HepG2 (cell line): ENCODE results near the gene HIBADH. TPM values are rescaled to one million over a fixed set of nuclear protein-coding genes. Genes with fewer than 3 reads are reported as not detected.
A peak's percentile ranks its signal among the peaks of the same experiment; 100 is the strongest.

Source experiments
- ATAC-seq: fragments of 200-7000 bp; cut with Tn5 transposase; 3 replicates; pipeline ENCODE4 v1.9.1; 2020; ENCODE audit warnings: mild to moderate bottlenecking, moderate library complexity
- BruUV-seq: library from RNA; stranded (reverse); fragments of 400-500 nt; replicated peaks from 2 replicates; lab custom pipeline; 2021; lab: Mats Ljungman, UMichigan
- CTCF ChIA-PET: fragments of 300-600 bp; formaldehyde crosslinking; extraction: SDS; loops from one replicate; lab custom pipeline; 2021; ENCODE audit warnings: low total read pairs, inconsistent platforms, low intra/inter-chr PET ratio; lab: Yijun Ruan, JAX
- POLR2A ChIA-PET: fragments of 350-600 bp; sonication (Branson Sonifier 250); formaldehyde crosslinking; loops from one replicate; lab custom pipeline; 2020; ENCODE audit warnings: antibody characterized with exemption, inconsistent platforms; lab: Yijun Ruan, JAX
- DNase-seq: peaks from one replicate; pipeline ENCODE4 v3.0.0-alpha.2; 2015; ENCODE audit warnings: low spot score
- FAIRE-seq: peaks from 3 replicates; lab custom pipeline; 2011; peaks lifted over from hg19 to GRCh38; lab: Jason Lieb, UNC
- H2AFZ ChIP-seq: one replicate; pipeline ENCODE4 v1.6.1; 2011; ENCODE audit warnings: low read length, inconsistent platforms
- H3K27ac ChIP-seq: fragments of 300-600 bp; 3 replicates; pipeline ENCODE4 v1.8.0; 2011; ENCODE audit warnings: mixed run types, mild to moderate bottlenecking, mixed read lengths, low read length, inconsistent platforms; ENCODE audit not compliant: insufficient read depth; ENCODE audit errors: extremely low read length
- H3K27me3 ChIP-seq, 2 experiments: fragments of 200-600 bp in 1 of 2; 2 replicates in 1 of 2; 3 replicates in 1 of 2; pipeline versions ENCODE4 v1.6.0 to v1.8.0; 2011; ENCODE audit warnings: low read length in 2 of 2, mild to moderate bottlenecking in 2 of 2, moderate library complexity in 2 of 2, inconsistent platforms in 1 of 2; ENCODE audit not compliant: insufficient read depth in 2 of 2, control insufficient read depth in 1 of 2
- H3K36me3 ChIP-seq, 2 experiments: fragments of 200-600 bp in 1 of 2; replicated peaks in 1 of 2; 2 replicates in 1 of 2; 3 replicates in 1 of 2; pipeline versions ENCODE4 v1.5.1 to v1.8.0; 2011; ENCODE audit warnings: low read length in 2 of 2, inconsistent platforms in 1 of 2; ENCODE audit not compliant: insufficient read depth in 2 of 2, control insufficient read depth in 1 of 2
- H3K4me1 ChIP-seq: 2 replicates; pipeline ENCODE4 v1.5.1; 2012; ENCODE audit warnings: low read length, inconsistent platforms; ENCODE audit not compliant: insufficient read depth
- H3K4me2 ChIP-seq: 2 replicates; pipeline ENCODE4 v1.6.0; 2011; ENCODE audit warnings: low read depth, low read length, inconsistent platforms
- H3K4me3 ChIP-seq, 3 experiments: fragments of 200-600 bp in 1 of 3; sonication (generic), shearing (Covaris generic) in 1 of 3; replicated peaks in 1 of 3; 2 replicates each; pipeline ENCODE4 v1.5.1; 2011 to 2016; ENCODE audit warnings: low read length in 3 of 3, inconsistent platforms in 2 of 3, low read depth in 2 of 3, mild to moderate bottlenecking in 2 of 3, control low read depth in 1 of 3, mixed read lengths in 1 of 3; ENCODE audit not compliant: insufficient read depth in 1 of 3
- H3K79me2 ChIP-seq: one replicate; pipeline ENCODE4 v1.6.1; 2011; ENCODE audit warnings: low read length, inconsistent platforms; ENCODE audit not compliant: insufficient read depth
- H3K9ac ChIP-seq: 2 replicates; pipeline ENCODE4 v1.6.0; 2011; ENCODE audit warnings: mild to moderate bottlenecking, low read depth, low read length, inconsistent platforms; ENCODE audit not compliant: insufficient read depth
- H3K9me3 ChIP-seq: 2 replicates; pipeline ENCODE4 v1.5.1; 2012; ENCODE audit warnings: mild to moderate bottlenecking, low read length
- H4K20me1 ChIP-seq: 2 replicates; pipeline ENCODE4 v1.6.0; 2011; ENCODE audit warnings: inconsistent platforms, mild to moderate bottlenecking, low read length, moderate library complexity; ENCODE audit not compliant: insufficient read depth
- AKAP8 ChIP-seq: sonication (generic); formaldehyde crosslinking; IDR thresholded peaks from 2 replicates; pipeline ENCODE4 v1.5.1; 2020; ENCODE audit warnings: mild to moderate bottlenecking, missing genetic modification reagents
- HNF4G ChIP-seq, 2 experiments: sonication (generic) in 1 of 2; formaldehyde crosslinking in 1 of 2; IDR thresholded peaks; 2 replicates each; pipeline versions ENCODE4 v1.4.0 to v1.6.1; 2011 to 2020; ENCODE audit warnings: borderline replicate concordance in 2 of 2, low read depth in 2 of 2, mild to moderate bottlenecking in 2 of 2, low read length in 1 of 2, missing genetic modification reagents in 1 of 2, moderate library complexity in 1 of 2
- MAFF ChIP-seq: IDR thresholded peaks from 2 replicates; pipeline ENCODE4 v1.6.1; 2011; ENCODE audit warnings: low read depth, low read length, improper control_type of control experiment
- MAFK ChIP-seq, 2 experiments: IDR thresholded peaks in 1 of 2; conservative IDR thresholded peaks in 1 of 2; 2 replicates each; pipeline ENCODE4 v1.6.1; 2011; ENCODE audit warnings: improper control_type of control experiment in 2 of 2, low read length in 2 of 2
- NFE2L2 ChIP-seq: fragments of 150-350 bp; IDR thresholded peaks from 2 replicates; pipeline ENCODE4 v1.6.1; 2014; ENCODE audit warnings: low read length
- RBM39 ChIP-seq: fragments of 200-400 bp; formaldehyde crosslinking; IDR thresholded peaks from one replicate; pipeline ENCODE4 v1.6.1; 2018; ENCODE audit warnings: antibody characterized with exemption, mild to moderate bottlenecking, low read depth, low read length; ENCODE audit not compliant: poor library complexity, severe bottlenecking
- ZSCAN31 ChIP-seq: sonication (generic); formaldehyde crosslinking; IDR thresholded peaks from 2 replicates; pipeline ENCODE4 v1.5.0; 2020; ENCODE audit warnings: low read depth, mild to moderate bottlenecking, missing genetic modification reagents
- WGBS: methylation state at CpG from one replicate; pipeline ENCODE4 v1.1.6; 2017; ENCODE audit warnings: low lambda C conversion rate; 5-methylcytosine and 5-hydroxymethylcytosine counted together
- in situ Hi-C: cut with HindIII; loops from 2 replicates; pipeline ENCODE4 v1.10.0; 2017; ENCODE audit warnings: low pct_unique_long_range_greater_than_20kb; ENCODE audit not compliant: extremely low pct_ligation_motif_present
- intact Hi-C: fragments of 100-400 bp; cut with micrococcal nuclease; formaldehyde crosslinking; loops from one replicate; pipeline ENCODE4 v1.10.0; 2022; ENCODE audit not compliant: unreplicated experiment
- polyA plus RNA-seq, 8 experiments: library from polyadenylated mRNA; depleted of rRNA in 3 of 8; stranded (reverse) in 7 of 8; unstranded in 1 of 8; fragments of >200 nt; fragmentation: Illumina TruSeq in 4 of 8; extraction: Trizol in 4 of 8; gene quantifications; 2 replicates each; pipeline versions ENCODE4 v1.2.1 to v1.2.3, GENCODE V29; 2011 to 2016; ENCODE audit warnings: low read depth in 4 of 8, missing spikeins in 1 of 8, mixed read lengths in 1 of 8; ENCODE audit not compliant: insufficient read depth in 1 of 8
- total RNA-seq, 5 experiments: library from RNA; depleted of rRNA; stranded (reverse); fragments of >200 nt; fragmentation: Illumina TruSeq; extraction: Trizol; gene quantifications; 2 replicates each; pipeline ENCODE4 v1.2.3, GENCODE V29; 2016; ENCODE audit warnings: low read depth in 1 of 5
- TF ChIP-seq, protein P1 (sequence below), 2 experiments: sonication (generic) in 1 of 2; formaldehyde crosslinking in 1 of 2; IDR thresholded peaks; 2 replicates each; pipeline versions ENCODE4 v1.4.0 to v1.6.1; 2016 to 2020; ENCODE audit warnings: borderline replicate concordance in 1 of 2, low read depth in 1 of 2, mild to moderate bottlenecking in 1 of 2, missing genetic modification reagents in 1 of 2
- TF ChIP-seq, protein P2 (sequence below): sonication (generic); formaldehyde crosslinking; conservative IDR thresholded peaks from 2 replicates; pipeline ENCODE4 v1.4.0; 2020; ENCODE audit warnings: missing genetic modification reagents

HIBADH gene
- total and polyA plus RNA-seq, 2 of the 13 experiments (the other 11 are each of a cell fraction or from before 2014, with no cell fraction given), result 49.9 to 59.5 TPM

DNA sequence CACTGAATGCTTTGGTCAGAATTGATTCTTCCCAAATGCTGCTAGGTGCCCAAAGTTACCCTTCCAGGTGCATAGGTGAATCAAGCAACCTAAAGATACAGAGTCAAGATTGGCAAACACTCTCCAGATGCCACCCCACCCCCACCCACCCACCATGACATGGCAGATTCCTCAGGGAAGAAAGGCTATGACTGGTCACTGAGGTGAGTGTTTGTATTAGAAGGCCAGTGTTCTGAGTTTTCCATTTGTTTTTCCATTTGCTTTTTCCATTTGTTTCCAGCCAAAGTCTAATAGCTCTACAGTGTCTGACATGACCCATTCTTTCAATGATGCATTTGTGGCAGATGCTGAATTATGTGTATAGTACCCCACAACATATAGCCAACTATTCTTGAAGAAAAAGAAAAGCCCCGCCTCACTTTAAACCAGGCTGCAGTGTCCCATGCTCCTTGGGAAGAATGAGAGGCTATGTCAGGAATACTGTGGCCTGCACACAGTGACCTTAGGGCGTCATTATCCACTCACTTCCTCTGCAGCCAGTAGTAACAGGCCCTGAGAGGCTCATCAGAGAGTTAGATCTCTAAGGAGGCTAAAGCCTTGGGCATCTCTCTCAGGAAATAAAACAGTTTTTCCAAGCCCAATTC lies 16.1 kb upstream of the HIBADH start:
- no peaks in the 10 kb centered on the region for H3K79me2 ChIP-seq
- FAIRE-seq, result no peak
- H3K36me3 ChIP-seq, result no peaks in the 10 kb centered on the region
- H3K27ac ChIP-seq, result peak overlapping the region; percentile 74
- POLR2A ChIA-PET, result interaction anchor here (0.5 to 2.8 kb wide), 8 partner anchors 8 to 66 kb away, joined by 3 to 29 read pairs (median 6); partner anchors contain the start of genes HIBADH and TAX1BP1
- no peaks in the 10 kb centered on the region for H3K27me3 ChIP-seq
- intact Hi-C loops (no loop called here), in situ Hi-C loops (no loop called here)
- peak overlapping the region; percentile 74 for H3K4me2 ChIP-seq
- H3K9ac ChIP-seq, result peak overlapping the region; percentile 34; the same call in 1 of the 2 replicates
- ATAC-seq, result peak; percentile 75
- TF ChIP-seq AKAP8 (CRISPR knock-in tag) (no peak), NFE2L2 (peak; percentile 76; the same call in 1 of the 2 replicates), RBM39 (no peak), ZSCAN31 (CRISPR knock-in tag) (no peak), HNF4G (IDR thresholded peaks at IDR 0.05; ENCODE audit: borderline replicate concordance, low read depth, low read length) (0 out of 2 replicates have a peak, but pooled peaks have one; percentile 1), HNF4G (CRISPR knock-in tag; IDR thresholded peaks at IDR 0.05; ENCODE audit: borderline replicate concordance, low read depth) (no peak), MAFK (conservative IDR thresholded peaks at IDR 0.05 in 1 of 2, IDR thresholded peaks at IDR 0.05 in 1 of 2; ENCODE audit: low read length in 2 of 2) (peak in 1 of 2 experiments; percentile 54; a peak in 2 of 4 replicates), MAFF (0 out of 2 replicates have a peak, but pooled peaks have one; percentile 7)
- TF ChIP-seq, protein P1, sequence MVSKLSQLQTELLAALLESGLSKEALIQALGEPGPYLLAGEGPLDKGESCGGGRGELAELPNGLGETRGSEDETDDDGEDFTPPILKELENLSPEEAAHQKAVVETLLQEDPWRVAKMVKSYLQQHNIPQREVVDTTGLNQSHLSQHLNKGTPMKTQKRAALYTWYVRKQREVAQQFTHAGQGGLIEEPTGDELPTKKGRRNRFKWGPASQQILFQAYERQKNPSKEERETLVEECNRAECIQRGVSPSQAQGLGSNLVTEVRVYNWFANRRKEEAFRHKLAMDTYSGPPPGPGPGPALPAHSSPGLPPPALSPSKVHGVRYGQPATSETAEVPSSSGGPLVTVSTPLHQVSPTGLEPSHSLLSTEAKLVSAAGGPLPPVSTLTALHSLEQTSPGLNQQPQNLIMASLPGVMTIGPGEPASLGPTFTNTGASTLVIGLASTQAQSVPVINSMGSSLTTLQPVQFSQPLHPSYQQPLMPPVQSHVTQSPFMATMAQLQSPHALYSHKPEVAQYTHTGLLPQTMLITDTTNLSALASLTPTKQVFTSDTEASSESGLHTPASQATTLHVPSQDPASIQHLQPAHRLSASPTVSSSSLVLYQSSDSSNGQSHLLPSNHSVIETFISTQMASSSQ (IDR thresholded peaks at IDR 0.05; ENCODE audit: low read depth), result no peak
- TF ChIP-seq, protein P1 (CRISPR knock-in tag; IDR thresholded peaks at IDR 0.05; ENCODE audit: borderline replicate concordance), result no peak
- TF ChIP-seq, protein P2, sequence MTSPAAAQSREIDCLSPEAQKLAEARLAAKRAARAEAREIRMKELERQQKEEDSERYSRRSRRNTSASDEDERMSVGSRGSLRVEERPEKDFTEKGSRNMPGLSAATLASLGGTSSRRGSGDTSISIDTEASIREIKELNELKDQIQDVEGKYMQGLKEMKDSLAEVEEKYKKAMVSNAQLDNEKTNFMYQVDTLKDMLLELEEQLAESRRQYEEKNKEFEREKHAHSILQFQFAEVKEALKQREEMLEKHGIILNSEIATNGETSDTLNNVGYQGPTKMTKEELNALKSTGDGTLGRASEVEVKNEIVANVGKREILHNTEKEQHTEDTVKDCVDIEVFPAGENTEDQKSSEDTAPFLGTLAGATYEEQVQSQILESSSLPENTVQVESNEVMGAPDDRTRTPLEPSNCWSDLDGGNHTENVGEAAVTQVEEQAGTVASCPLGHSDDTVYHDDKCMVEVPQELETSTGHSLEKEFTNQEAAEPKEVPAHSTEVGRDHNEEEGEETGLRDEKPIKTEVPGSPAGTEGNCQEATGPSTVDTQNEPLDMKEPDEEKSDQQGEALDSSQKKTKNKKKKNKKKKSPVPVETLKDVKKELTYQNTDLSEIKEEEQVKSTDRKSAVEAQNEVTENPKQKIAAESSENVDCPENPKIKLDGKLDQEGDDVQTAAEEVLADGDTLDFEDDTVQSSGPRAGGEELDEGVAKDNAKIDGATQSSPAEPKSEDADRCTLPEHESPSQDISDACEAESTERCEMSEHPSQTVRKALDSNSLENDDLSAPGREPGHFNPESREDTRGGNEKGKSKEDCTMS, result no peak
- TF ChIP-seq, all 625 proteins: peak for 4
- Histone ChIP-seq H2AFZ (peak overlapping the region; percentile 54), H4K20me1 (no peaks in the 10 kb centered on the region), H3K4me3 (no peak overlapping the region; a peak in 1 of 6 replicates), H3K4me1 (peaks cover 41% of the 10 kb centered on the region), H3K9me3 (no peaks in the 10 kb centered on the region)
- CTCF ChIA-PET, result no interaction called here
- BruUV-seq, result TSS peak; percentile 73
- 48% methylated on average over 2 of the region's 2 CpGs for WGBS
- peak; percentile 66 for DNase-seq
